HG02678 (cell line): ENCODE results near the gene PERP.
"Not testable (repeated sequence)": the region's sequence is repeated elsewhere in the genome, so short reads cannot be mapped to it uniquely, and the experiment has no call there.

ENCODE experiments used
- ATAC-seq: cut with Tn5 transposase; IDR thresholded peaks from one replicate; pipeline ENCODE4 v1.9.1; 2021; ENCODE audit warnings: mild to moderate bottlenecking, moderate library complexity; ENCODE audit not compliant: unreplicated experiment

Gene PERP

GRCh38 chr6:138107078-138107751, at the start of gene PERP:
PERP (minus strand) TSS chr6:138107419; CDS start chr6:138107340, 79 bp downstream.
- ATAC-seq: peak; percentile 64

DNA sequence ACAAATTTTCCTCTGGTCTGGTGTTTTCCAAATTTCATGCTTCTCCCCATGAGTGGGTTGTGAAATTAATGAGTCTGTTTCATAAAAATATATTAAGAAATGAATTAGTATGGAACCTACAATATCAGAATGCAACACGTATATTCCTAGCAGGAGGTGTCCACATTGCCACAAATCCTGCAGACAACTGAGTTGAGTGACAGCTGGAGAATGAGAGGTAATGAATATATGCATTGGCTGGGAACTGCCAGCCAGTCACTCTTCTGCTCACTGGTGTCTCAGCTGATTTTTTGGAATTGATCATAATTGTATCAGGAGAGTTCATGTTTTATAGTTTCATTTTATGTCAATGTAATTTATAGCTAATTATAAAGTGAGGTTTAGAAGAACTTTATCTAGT, 48.2 kb upstream of the PERP start:
- no peak for ATAC-seq

- no peak for ATAC-seq
Observed at GRCh38 chr6:138146544-138146943, 39.3 kb upstream of the PERP start.

GRCh38 chr6:138145402-138145801, 38.2 kb upstream of the PERP start:
- peak; percentile 78 for ATAC-seq

GRCh38 chr6:138142806-138143205, 35.6 kb upstream of the PERP start:
- ATAC-seq: no peak

- no peak for ATAC-seq
Observed at GRCh38 chr6:138129190-138129589, 22.0 kb upstream of the PERP start.

DNA sequence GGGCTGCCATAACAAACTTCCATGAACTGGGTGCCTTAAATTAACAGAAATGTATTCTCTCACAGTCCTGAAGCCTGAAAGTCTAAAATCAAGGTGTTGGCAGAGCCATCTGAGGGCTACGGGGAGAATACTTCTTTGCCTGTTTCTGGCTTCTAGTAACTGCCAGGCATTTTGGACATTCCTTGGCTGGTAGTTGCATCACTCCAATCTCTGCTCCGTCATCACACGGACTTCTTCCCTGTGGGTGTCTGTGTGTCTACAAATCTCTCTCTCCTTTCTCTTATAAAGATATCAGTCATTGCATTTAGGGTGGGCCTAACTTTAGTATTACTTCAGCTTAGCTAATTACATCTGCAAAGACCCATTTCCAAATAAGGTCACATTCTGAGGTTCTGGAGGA, 20.9 kb upstream of the PERP start:
- ATAC-seq: no peak

GRCh38 chr6:138124096-138124495, 16.9 kb upstream of the PERP start:
- no peak for ATAC-seq

- no peak for ATAC-seq
Observed at GRCh38 chr6:138119976-138120375, 12.8 kb upstream of the PERP start.

- ATAC-seq: not testable (repeated sequence)
Observed at GRCh38 chr6:138119229-138119628, 12.0 kb upstream of the PERP start.

- ATAC-seq: no peak
Observed at GRCh38 chr6:138117376-138117914, 10.2 kb upstream of the PERP start.

- ATAC-seq: no peak
Observed at GRCh38 chr6:138116661-138116999, 9.4 kb upstream of the PERP start.

- peak; percentile 82 for ATAC-seq
Observed at GRCh38 chr6:138115877-138116660, 8.8 kb upstream of the PERP start.

GRCh38 chr6:138115201-138115600, 8.0 kb upstream of the PERP start:
- no peak for ATAC-seq

DNA sequence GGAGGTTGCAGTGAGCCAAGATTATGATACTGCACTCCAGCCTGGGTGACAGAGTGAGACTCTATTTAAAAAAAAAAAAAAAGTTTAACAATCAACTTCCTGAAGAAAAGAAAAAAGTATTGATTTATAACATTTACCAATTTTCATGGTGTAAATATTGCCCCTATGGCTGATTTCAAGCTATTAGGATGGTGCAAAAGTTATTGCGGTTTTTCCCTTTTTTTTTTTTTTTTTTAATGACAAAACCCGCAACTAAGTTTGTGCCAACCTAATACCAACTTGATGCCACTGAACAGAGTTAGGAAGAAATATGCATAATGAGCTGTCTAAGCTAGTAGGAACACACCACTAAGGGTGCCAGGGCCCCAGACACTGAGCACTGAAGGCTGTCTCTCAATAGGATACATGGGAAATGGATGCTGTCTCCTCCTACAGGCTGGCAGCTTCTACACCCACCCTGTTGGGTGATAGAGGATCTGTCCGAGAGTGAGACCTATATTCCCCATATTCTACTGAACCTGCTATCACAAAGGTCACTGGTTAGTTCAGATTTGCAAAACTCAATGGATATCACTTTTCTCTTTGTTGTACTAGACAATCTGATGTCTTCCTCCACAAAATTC, 6.5 kb upstream of the PERP start:
- ATAC-seq: no peak

DNA sequence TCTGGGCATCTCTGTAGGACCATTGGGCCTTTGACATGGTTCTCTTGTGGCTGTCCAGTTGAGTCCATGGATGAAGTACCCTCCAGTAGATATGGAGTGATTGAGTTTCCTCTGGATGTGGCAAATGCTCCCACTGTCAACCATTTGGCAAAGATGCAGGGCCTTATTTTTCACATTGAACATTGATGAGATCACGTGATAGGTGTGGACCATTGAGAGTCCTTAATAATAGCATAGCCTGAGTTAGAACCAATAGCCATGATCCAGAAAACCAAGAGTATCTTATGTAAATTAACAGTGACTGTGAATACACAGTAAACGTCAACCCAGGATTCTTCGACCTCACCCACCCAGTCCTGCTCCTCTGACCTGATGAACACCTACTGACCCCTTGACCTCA, 3.0 kb upstream of the PERP start:
- no peak for ATAC-seq

- ATAC-seq: peak; percentile 49
Observed at GRCh38 chr6:138109042-138109997, 2.1 kb upstream of the PERP start.

- peak; percentile 27 for ATAC-seq
Observed at GRCh38 chr6:138107752-138108592, 753 bp upstream of the PERP start.

DNA sequence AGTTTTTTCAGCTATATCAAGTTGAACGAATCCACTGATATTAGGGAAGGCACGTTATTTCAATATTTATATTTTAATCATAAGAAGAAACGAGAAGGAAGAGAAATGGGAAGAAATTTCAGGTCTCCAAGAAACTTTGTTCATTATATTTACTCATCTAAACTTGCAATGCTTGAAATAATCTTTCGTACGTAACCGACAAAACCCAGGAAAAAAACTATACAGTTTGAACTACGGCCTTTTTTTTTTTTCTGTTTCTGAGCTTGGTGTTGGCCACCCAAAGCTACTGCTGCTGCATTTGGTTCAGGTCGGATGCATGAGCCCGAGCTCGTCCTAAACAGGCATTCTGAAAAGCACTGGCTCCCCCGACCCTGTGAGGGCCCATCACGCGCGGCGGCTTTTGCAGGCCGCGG, 548 bp downstream of the PERP start:
- no peak for ATAC-seq
